Activated T-helper 2 cell treated with anti-CD3 and anti-CD28 coated beads, Interferon-gamma antibody, Interleukin-2, Interleukin-4, amounts not matched to agents 10 μg/mL and 5 μg/mL and 100 μg/mL, durations not matched to agents 14 hours and 24 hours and 36 hours (primary cell): Measurements from ENCODE around the gene SUSD4. TPM values are rescaled to one million over a fixed set of nuclear protein-coding genes. Genes with fewer than 3 reads are reported as not detected.

Source experiments
- DNase-seq: peaks from one replicate; pipeline ENCODE4 v3.0.0; 2021; ENCODE audit warnings: low spot score
- H3K27ac Mint-ChIP-seq: one replicate; pipeline ENCODE4 v1.8.0; 2021; ENCODE audit warnings: mixed read lengths
- H3K27me3 Mint-ChIP-seq: one replicate; pipeline ENCODE4 v1.8.0; 2021; ENCODE audit warnings: low read depth, mixed read lengths
- H3K36me3 Mint-ChIP-seq: one replicate; pipeline ENCODE4 v1.8.0; 2021; ENCODE audit warnings: low read depth, mixed read lengths
- H3K4me1 Mint-ChIP-seq: one replicate; pipeline ENCODE4 v1.8.0; 2021; ENCODE audit warnings: low read depth, mixed read lengths
- H3K4me3 Mint-ChIP-seq: one replicate; pipeline ENCODE4 v1.8.0; 2021; ENCODE audit warnings: low read depth, mild to moderate bottlenecking, moderate library complexity, mixed read lengths
- H3K9me3 Mint-ChIP-seq: one replicate; pipeline ENCODE4 v1.8.0; 2021; ENCODE audit warnings: mixed read lengths
- intact Hi-C: fragments of 100-400 bp; cut with micrococcal nuclease; formaldehyde crosslinking; loops from one replicate; pipeline ENCODE4 v1.15.1; 2023
- total RNA-seq: library from RNA; stranded (reverse); gene quantifications from 2 replicates; pipeline ENCODE4 v1.2.3, GENCODE V29; 2022

SUSD4 gene
- total RNA-seq, 1 donor from 2014 or later = 0.18 TPM

DNA sequence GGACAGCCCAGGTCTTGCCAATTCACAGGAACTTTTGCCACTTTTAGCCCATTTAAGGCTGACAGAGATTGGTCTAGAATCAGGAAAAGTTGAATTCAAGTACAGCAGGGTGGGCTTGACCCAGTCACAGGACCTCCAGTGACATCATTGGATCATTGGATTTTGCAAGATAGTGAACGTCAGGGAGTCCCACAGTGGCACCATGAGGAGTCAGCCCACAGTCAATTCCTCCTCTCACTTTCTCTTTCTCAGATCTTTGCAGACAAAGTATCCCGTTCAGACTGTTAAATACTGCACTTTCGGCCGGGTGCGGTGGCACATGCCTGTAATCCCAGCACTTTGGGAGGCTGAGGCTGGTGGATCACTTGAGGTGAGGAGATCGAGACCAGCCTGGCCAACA, 163.1 kb downstream of the SUSD4 start:
- H3K9me3 Mint-ChIP-seq = no peaks in the 10 kb centered on the region
- H3K4me3 Mint-ChIP-seq = no peak overlapping the region
- intact Hi-C loops = no loop called here
- H3K27ac Mint-ChIP-seq = no peak overlapping the region
- no peaks in the 10 kb centered on the region for H3K36me3 Mint-ChIP-seq
- peaks cover 9% of the 10 kb centered on the region for H3K4me1 Mint-ChIP-seq
- no peak for DNase-seq
- peaks cover 12% of the 10 kb centered on the region for H3K27me3 Mint-ChIP-seq

DNA sequence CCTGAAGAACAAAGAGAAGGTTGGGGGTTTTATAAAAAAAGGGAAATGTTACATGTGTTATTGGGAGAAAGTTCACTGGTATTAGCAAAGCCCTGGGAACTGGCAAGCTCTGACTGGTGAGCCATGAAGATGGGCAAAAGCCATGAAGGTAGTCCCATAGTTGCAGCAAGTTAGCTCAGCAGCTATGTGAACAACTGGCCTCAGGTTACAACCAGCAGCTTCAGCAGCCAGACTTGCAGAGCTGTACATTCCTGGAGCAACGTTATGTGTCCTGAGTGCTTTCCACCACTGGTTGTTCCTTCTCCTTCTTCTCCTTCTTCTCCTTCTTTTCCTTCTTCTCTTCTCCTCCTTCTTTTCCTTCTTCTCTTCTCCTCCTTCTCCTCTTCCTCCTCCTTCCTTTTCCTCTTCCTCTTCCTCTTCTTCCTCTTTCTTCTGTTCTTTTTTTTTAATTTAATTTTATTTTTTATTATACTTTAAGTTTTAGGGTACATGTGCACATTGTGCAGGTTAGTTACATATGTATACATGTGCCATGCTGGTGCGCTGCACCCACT, 164.8 kb downstream of the SUSD4 start:
- H3K4me3 Mint-ChIP-seq = no peak overlapping the region
- no peak overlapping the region for H3K27ac Mint-ChIP-seq
- no peaks in the 10 kb centered on the region for H3K36me3 Mint-ChIP-seq
- DNase-seq = no peak
- H3K27me3 Mint-ChIP-seq = peaks cover 14% of the 10 kb centered on the region
- H3K9me3 Mint-ChIP-seq = no peaks in the 10 kb centered on the region
- intact Hi-C loops = no loop called here
- H3K4me1 Mint-ChIP-seq = peaks cover 9% of the 10 kb centered on the region

DNA sequence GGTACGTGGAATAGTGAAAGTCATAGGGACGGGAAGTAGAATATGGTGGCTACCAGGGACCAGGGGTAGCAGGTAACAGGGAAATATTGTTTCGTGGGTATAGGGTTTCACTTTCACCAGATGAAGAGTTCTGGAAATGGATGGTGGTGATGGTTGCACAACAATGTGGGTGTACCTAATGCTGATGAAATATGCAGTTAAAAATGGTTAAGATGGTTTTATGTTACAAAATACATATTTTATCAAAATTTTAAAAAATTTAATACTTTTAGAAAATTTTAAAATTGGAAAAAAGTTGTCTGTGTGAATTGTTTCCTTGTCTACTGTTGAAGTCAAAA, 165.4 kb downstream of the SUSD4 start:
- H3K4me1 Mint-ChIP-seq = peaks cover 9% of the 10 kb centered on the region
- no peak for DNase-seq
- intact Hi-C loops = no loop called here
- peaks cover 14% of the 10 kb centered on the region for H3K27me3 Mint-ChIP-seq
- no peak overlapping the region for H3K27ac Mint-ChIP-seq
- no peaks in the 10 kb centered on the region for H3K9me3 Mint-ChIP-seq
- no peak overlapping the region for H3K4me3 Mint-ChIP-seq
- H3K36me3 Mint-ChIP-seq = no peaks in the 10 kb centered on the region

DNA sequence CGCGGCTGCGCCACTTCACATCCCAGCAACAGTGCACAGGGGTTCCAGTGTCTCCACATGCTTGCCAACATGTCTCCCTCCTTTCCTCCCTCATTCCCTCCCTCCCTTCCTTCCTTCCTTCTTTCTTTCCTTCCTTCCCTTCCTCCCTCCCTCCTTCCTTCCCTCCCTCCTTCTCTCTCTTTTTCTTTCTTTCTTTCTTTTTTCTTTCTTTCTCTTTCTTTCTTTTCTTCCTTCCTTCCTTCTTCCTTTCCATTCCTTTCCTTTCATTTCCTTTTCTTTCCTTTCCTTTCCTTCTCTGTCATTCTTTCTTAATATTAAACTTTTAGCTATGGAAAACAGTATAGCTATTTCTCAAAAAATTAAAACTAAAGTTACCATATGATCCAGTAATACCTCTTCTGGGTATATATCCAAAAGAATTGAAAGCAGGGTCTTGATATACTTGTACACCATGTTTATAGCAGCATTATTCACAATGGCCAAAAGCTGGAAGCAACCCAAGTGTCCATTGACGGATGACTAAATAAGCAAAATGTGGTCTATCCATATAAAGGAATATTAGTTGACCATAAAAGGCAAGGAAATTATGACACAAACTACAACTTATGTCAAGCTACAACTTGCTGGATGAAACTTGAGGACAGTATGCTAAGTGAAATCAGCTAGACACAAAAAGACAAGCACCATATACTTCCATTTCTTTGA, 165.9 kb downstream of the SUSD4 start:
- Mint-ChIP-seq H3K9me3 (no peaks in the 10 kb centered on the region), H3K27ac (no peak overlapping the region), H3K36me3 (no peaks in the 10 kb centered on the region), H3K27me3 (peaks cover 14% of the 10 kb centered on the region), H3K4me3 (no peak overlapping the region), H3K4me1 (peaks cover 9% of the 10 kb centered on the region)
- no peak for DNase-seq
- intact Hi-C loops = no loop called here

DNA sequence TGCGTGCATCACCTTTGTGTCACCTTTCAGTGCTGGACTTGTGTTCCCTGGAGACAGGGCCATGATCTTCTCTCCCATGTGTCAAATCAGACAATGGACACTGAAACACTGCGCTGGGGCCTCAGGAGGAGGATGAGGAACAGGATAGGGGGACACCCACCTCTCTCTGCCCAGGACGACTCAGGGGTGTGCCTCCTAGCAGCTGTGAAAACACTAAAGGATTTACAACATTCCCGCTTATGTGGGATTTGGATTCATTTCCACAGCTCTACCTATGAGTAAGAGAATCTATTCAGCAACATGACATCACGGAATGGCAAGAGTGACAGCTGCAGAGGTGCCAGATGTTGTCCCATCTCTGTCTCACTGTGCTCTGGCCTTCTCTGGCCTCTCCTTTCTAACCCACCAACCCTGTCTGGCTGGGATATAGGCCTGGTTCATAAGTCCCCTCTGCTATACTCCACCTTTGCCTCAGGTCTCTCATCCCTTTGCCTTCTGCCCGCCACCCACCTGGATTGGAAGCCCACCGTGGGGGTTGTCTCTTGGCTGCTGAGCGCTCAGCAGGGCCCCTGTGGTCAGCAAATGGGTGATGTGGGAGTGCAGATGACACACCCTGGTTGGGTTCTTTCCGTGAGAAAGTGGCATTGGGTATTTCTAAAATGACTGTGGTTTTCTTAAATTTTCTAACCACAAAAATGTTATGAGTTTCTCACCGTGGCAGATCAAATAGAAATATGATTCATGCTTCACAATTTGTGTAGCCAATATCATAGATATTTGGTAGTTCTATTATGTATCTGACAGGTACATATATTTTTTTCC, 173.9 kb downstream of the SUSD4 start:
- Mint-ChIP-seq H3K4me1 (peaks cover 25% of the 10 kb centered on the region), H3K4me3 (no peak overlapping the region), H3K36me3 (no peaks in the 10 kb centered on the region), H3K27me3 (peaks cover 30% of the 10 kb centered on the region), H3K27ac (peak overlapping the region; percentile 80), H3K9me3 (no peaks in the 10 kb centered on the region)
- peak; percentile 45 for DNase-seq
- intact Hi-C loops = loop anchor here (1.0 to 2.0 kb wide), 2 partner anchors 40 to 47 kb away; partner anchors contain the start of gene TLR5

DNA sequence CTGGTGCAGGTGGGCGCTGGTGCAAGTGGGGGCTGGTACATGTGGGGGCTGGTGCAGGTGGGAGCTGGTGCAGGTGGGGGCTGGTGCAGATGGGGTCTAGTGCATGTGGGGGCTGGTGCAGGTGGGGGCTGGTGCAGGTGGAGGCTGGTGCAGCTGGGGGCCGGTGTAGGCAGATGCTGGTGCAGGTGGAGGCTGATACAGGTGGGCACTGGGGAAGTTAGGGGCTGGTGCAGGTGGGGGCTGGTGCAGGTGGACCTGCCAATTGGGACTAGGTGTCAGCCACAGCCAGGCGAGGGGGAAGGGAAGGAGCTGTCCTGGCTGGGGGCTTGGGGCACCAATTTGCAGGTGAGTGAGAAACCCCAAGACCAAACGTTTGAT, 174.5 kb downstream of the SUSD4 start:
- H3K27ac Mint-ChIP-seq = no peak overlapping the region
- no peak overlapping the region for H3K4me3 Mint-ChIP-seq
- no peak for DNase-seq
- peaks cover 34% of the 10 kb centered on the region for H3K27me3 Mint-ChIP-seq
- H3K9me3 Mint-ChIP-seq = no peaks in the 10 kb centered on the region
- peaks cover 25% of the 10 kb centered on the region for H3K4me1 Mint-ChIP-seq
- intact Hi-C loops = no loop called here
- H3K36me3 Mint-ChIP-seq = no peaks in the 10 kb centered on the region

DNA sequence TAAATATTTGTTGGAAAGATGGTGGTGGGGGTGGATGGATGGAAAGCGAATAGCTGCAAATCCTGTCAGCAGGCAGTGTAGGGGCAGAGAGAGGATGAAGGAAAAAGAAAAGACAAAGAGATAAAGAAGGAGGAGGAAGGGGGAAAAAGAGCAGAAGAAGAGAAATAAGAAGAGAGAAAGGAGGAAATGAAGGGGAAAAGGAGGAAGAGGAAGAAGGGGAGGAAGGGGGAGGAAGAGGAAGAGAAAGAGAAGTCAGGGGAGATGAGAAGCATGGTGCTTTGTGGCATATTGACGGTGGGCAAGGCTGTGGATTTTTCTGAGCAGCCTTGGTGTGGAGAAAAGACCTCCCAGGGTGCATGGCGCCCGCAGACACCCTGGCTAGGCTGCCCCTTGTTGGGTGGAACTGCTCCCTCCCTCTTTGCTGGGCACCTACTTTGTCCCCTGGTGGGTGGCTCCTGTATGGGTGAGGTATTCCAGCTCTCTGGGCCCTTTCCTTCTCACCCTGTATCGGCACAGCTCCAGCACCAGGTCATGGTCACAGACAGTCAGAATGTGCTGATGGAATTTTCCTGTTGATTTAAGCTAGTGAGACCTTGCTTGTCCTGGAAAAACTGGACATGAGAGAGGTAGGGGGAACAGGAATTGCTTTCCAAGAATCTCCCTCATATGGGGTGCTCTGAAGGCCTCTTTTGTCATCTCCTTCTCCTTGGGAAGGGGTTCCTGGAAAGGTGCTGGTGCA, 175.2 kb downstream of the SUSD4 start:
- no peak for DNase-seq
- no peak overlapping the region for H3K4me3 Mint-ChIP-seq
- peaks cover 34% of the 10 kb centered on the region for H3K27me3 Mint-ChIP-seq
- H3K4me1 Mint-ChIP-seq = peaks cover 25% of the 10 kb centered on the region
- intact Hi-C loops = no loop called here
- no peaks in the 10 kb centered on the region for H3K36me3 Mint-ChIP-seq
- no peak overlapping the region for H3K27ac Mint-ChIP-seq
- H3K9me3 Mint-ChIP-seq = no peaks in the 10 kb centered on the region

DNA sequence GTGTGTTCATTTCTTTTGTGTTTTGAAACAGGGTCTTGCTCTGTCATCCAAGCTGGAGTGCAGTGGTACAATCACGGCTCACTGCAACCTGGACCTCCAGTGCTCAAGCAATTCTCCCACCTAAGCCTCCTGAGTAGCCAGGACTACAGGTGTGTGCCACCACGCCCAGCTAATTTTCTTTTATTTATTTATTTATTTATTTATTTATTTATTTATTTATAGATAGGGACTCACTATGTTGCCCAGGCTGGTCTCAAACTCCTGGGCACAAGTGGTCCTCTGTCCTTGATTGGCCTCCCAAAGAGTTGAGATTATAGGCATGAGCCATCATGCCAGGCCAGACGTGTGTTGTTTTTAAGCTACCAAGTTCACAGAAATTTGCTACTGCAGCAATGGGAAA, 177.2 kb downstream of the SUSD4 start:
- Mint-ChIP-seq H3K9me3 (no peaks in the 10 kb centered on the region), H3K27ac (no peak overlapping the region), H3K36me3 (no peaks in the 10 kb centered on the region), H3K4me3 (no peak overlapping the region), H3K27me3 (peaks cover 43% of the 10 kb centered on the region), H3K4me1 (peaks cover 28% of the 10 kb centered on the region)
- intact Hi-C loops = no loop called here
- DNase-seq = no peak

DNA sequence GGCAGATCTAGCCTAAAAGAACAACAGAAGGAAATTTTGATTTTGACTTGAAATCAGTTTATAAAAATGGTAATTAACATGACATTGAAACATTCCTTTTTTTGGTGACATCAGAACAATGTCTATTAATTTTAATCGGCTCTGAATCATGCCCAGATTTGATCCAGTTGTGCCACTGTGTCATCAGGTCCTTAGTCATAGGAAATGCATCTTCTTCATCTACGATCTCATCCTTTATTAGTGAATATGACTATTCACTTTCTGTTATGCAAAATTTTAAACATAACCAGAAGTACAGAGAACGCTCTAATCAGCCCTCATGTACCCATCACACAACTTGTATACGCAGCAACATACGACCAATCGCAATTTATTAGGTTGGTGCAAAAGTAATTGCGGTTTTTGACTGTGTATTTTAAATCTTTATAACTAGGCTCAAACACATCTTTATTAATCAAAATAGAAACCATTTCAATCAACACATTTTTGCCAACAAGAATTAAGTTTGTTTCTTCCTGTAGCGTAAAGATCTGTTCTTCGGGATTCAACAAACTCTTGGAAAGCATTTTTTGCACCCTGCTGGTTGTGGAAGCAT, 180.6 kb downstream of the SUSD4 start:
- intact Hi-C loops = no loop called here
- H3K4me1 Mint-ChIP-seq = peaks cover 7% of the 10 kb centered on the region
- H3K27me3 Mint-ChIP-seq = peaks cover 57% of the 10 kb centered on the region
- no peaks in the 10 kb centered on the region for H3K9me3 Mint-ChIP-seq
- H3K4me3 Mint-ChIP-seq = no peak overlapping the region
- no peaks in the 10 kb centered on the region for H3K36me3 Mint-ChIP-seq
- DNase-seq = no peak
- no peak overlapping the region for H3K27ac Mint-ChIP-seq

DNA sequence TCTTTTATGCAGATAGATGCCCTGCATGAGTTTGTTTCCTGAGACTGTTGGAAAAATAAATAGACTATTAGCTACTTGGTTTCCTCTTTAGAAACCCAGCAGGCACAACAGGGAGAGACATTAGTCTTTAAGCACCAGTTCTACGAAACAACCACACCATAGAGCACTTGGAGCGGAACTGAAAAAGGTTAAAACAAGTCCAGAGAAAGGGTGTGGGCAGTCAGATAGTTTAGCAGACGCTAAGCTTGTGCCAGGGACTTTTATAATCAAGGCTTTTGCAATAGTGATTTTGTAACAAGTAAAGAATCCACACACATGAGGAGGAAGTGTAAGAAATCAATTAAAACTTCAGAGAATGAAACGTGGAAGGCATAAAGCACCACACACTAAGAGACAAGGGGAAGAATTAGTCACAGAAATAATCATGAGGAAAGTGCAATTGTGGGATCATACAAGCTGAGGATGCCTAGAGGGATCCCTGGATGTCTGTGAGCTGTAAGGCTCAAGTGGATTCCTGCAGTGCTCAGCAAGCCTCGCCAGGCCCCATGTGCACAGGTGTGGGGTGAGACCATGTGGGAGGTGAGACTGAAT, 183.2 kb downstream of the SUSD4 start:
- Mint-ChIP-seq H3K27me3 (peaks cover 45% of the 10 kb centered on the region), H3K27ac (no peak overlapping the region), H3K36me3 (no peaks in the 10 kb centered on the region), H3K4me1 (peaks cover 3% of the 10 kb centered on the region), H3K9me3 (no peaks in the 10 kb centered on the region), H3K4me3 (no peak overlapping the region)
- intact Hi-C loops = no loop called here
- no peak for DNase-seq

DNA sequence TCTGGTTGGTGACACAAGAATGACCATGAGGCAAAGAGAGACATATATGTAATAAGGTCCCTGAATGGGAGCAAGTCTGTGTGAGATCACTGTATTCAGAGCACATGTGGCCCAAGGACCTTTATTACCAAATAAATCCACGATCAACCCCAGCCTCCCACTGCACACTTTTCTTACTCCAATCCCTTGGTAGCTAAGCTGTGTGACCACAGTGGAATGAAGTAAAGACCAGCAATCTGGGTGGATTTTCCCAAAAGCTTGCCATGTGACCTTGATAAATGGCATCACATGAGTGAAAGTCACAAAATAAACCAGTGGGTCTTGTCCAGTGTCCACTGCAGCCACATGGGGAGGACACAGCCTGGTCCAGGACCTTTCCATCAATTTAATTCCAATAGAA, 184.2 kb downstream of the SUSD4 start:
- Mint-ChIP-seq H3K27ac (no peak overlapping the region), H3K9me3 (no peaks in the 10 kb centered on the region), H3K4me3 (no peak overlapping the region), H3K36me3 (no peaks in the 10 kb centered on the region), H3K27me3 (peaks cover 41% of the 10 kb centered on the region), H3K4me1 (peaks cover 3% of the 10 kb centered on the region)
- DNase-seq = no peak
- intact Hi-C loops = no loop called here

DNA sequence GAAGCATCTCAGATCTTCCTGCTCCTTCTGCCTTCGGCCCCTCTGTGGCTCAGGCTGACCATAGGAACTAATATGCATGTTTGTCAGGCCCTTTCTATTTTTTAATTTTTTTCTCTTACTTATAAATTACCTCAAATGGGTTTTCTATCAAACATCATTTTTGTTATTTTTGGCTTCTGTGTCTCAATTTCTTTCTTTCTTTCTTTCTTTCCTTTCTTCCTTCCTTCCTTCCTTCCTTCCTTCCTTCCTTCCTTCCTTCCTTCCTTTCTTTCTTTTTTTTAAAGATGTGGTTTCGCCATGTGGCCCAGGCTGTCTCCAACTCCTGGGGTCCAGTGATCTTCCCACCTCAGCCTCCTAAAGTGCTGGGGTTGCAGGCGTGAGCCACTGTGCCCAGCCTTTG, 184.7 kb downstream of the SUSD4 start:
- Mint-ChIP-seq H3K27ac (no peak overlapping the region), H3K4me1 (peaks cover 3% of the 10 kb centered on the region), H3K36me3 (no peaks in the 10 kb centered on the region), H3K9me3 (no peaks in the 10 kb centered on the region), H3K27me3 (peaks cover 39% of the 10 kb centered on the region), H3K4me3 (no peak overlapping the region)
- DNase-seq = no peak
- intact Hi-C loops = no loop called here
